Epidermal melanocyte (primary cell): ENCODE data around the gene STAT6.

Source experiments
- DNase-seq: peaks from one replicate; pipeline ENCODE4 v3.0.0; 2011; ENCODE audit warnings: low spot score; ENCODE audit not compliant: insufficient read length

STAT6 gene

GRCh38 chr12:57104292-57104910, 6.8 kb downstream of the STAT6 start:
- DNase-seq = no peak

- DNase-seq = no peak
These were observed 7.3 kb downstream of the STAT6 start for GRCh38 chr12:57103856-57104255.

GRCh38 chr12:57101892-57102695, 9.1 kb downstream of the STAT6 start:
- DNase-seq = no peak

GRCh38 chr12:57099766-57100165, 11.4 kb downstream of the STAT6 start:
- DNase-seq = no peak

- no peak for DNase-seq
These were observed 12.0 kb downstream of the STAT6 start for GRCh38 chr12:57099047-57099714.

GRCh38 chr12:57098546-57098945, 12.6 kb downstream of the STAT6 start:
- DNase-seq = no peak

- DNase-seq = no peak
These were observed 13.7 kb downstream of the STAT6 start for GRCh38 chr12:57097554-57097835.

- no peak for DNase-seq
These were observed 14.2 kb downstream of the STAT6 start for GRCh38 chr12:57096748-57097553.

GRCh38 chr12:57096099-57096572, 15.0 kb downstream of the STAT6 start:
- no peak for DNase-seq

GRCh38 chr12:57095440-57095839, 15.7 kb downstream of the STAT6 start:
- DNase-seq = no peak

GRCh38 chr12:57094208-57095160, 16.7 kb downstream of the STAT6 start:
- no peak for DNase-seq

GRCh38 chr12:57093415-57094207, 17.6 kb downstream of the STAT6 start:
- DNase-seq = peak; percentile 58

- no peak for DNase-seq
These were observed 18.2 kb downstream of the STAT6 start for GRCh38 chr12:57092876-57093414.

GRCh38 chr12:57092529-57092862, 18.7 kb downstream of the STAT6 start:
- DNase-seq = no peak

- DNase-seq = no peak
These were observed 19.3 kb downstream of the STAT6 start for GRCh38 chr12:57091638-57092528.

GRCh38 chr12:57090924-57091637, 20.1 kb downstream of the STAT6 start:
- DNase-seq = no peak

GRCh38 chr12:57090490-57090889, 20.7 kb downstream of the STAT6 start:
- DNase-seq = no peak
